HG03565 (cell line): ENCODE measurements around the gene WDR45B.
A peak's percentile ranks its signal among the peaks of the same experiment; 100 is the strongest.
"Not testable (repeated sequence)": the region's sequence is repeated elsewhere in the genome, so short reads cannot be mapped to it uniquely, and the experiment has no call there.

ENCODE experiments used
- ATAC-seq: cut with Tn5 transposase; IDR thresholded peaks from one replicate; pipeline ENCODE4 v1.9.1; 2021; ENCODE audit warnings: mild to moderate bottlenecking, moderate library complexity; ENCODE audit not compliant: unreplicated experiment

The WDR45B gene

DNA sequence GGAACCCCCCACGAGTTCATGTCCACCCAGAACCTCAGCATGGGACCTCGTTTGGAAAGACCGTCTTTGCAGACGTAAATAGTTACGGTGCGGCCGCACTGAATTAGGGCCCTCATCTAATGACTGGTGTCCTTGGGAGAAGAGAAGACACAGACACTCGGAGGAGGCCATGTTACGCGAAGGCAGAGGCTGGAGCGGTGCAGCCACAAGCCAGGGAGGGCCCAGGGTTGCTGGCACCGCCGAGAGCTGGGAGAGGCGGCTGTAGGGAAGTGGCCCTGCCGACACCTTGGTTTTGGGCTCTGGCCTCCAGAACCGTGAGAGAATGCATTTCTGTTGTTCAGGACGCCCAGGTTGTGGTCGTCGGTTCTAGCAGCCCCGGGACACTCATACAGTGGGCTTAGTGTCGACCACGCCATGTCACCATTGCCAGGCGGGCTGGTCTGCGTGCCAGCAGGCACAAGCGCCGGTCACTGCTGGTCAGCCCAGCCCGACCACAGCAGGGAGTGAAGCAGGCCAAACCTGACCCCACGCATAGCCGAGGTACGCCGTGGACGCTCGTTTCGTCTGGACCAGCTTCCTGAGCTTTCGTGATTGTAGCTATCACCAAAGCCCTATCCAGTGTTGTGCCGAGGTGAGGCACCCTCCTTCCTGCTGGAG lies 10.7 kb upstream of the WDR45B start:
- ATAC-seq: no peak

DNA sequence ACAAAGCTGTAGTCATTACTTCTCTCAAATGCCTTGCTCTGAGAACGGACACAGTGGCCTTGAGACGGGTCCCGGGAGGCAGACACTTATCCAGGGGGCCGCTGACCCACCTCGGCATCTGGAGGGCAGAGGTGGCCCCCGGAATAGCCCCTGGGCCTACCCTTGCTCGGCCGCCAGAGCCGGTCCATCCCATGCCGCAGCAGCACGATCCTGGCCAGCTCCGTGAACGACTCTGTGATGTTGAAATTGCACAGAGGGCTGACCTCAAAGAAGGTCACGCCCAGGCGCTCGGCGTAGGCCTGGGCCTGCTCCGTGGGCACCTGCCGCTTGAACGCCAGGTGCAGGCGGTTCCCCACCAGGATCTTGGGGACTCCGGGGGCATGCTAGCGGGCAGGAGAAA lies 10.1 kb upstream of the WDR45B start:
- ATAC-seq: no peak

DNA sequence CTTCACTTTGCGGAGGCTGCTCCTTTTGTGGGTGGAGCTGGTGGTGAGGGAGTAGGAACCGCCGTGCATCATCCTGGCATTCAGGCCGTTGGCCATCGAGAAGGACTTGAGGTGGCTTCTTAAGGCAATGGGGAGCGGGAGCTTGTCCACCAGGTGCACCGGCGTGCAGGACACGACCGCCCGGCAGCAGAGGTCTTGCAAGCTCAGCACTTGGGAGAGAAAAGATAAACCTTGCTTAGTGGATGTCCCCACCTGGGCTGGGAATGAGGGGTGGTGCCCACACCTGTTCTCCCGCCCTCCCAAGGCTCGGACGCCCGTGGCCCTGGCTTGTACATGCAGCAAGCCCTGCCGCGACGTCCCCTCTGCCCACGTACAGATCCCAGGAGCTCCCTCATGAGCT lies 9.7 kb upstream of the WDR45B start:
- no peak for ATAC-seq

DNA sequence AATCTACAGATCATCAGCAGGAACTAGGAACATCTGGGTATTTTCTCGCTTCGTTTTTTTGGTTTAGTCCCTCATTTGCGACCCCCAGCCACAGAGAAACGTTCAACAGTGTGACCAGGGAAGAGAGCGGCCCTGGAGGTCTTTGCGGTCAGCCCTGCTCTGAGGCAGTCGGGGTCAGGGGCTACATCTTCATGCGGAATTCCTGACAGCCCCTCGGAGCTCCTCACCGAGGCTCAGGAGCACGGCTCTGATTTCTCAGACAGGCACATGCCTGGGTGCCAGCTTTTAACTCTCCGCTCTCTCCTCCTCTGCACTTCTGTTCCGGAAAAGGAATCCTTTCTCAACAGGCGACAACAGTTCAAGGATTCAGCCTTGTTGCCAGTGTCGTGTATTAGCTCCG lies 8.0 kb upstream of the WDR45B start:
- no peak for ATAC-seq

DNA sequence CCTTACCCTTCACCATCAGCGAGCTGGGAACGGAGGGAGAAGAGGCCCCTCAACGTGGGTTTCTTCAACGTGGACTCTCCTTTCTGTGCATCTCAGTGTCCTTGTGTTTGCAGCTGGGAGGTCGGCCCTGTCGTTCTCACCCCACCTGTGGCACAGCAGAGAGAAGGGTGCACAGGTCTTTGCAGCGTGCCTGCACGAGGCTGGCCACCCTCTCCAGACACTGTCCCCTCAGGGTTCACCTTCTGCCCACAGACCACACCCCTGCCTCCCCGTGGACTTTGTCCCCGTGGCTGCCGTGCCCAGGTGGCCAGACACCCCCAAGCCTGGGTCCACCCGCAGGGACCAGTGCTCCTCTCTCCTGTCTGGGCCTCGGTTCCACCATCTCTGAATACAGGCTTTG lies 7.3 kb upstream of the WDR45B start:
- no peak for ATAC-seq

DNA sequence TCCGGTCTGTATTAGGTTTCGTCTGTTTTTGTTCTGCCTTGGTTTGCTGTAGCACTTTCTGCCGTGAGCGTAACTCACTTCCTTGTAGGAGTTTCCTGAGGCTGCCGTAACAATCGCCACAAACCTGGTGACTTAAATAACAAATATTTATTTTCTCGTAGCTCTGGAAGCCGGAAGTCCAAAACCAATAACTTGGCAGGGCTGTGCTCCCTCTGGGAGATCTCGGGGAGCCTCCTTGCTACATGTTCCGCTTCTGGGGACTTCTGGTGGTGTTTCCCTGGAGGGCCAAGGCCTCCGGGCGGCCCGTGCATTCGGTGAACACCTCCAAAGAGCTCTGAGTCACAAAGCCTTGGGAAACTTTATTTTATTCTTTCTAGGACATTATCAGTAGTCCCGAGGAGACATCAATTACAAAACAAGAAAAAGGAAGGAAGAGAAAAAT lies 6.8 kb upstream of the WDR45B start:
- no peak for ATAC-seq

DNA sequence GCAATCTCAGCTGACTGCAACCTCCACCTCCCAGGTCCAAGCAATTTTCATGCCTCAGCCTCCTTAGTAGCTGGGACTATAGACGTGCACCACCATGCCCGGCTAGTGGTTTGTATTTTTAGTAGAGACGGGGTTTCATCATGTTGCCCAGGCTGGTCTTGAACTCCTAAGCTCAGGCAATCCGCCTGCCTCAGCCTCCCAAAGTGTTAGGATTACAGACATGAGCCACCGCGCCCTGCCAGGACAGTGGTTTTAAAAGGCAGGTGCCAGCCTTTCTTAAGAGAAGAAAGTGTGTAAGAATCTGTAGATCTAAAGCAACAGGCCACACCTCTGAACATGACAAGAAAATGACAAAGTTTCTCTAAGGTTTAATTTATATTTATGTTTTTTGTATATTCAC lies 6.4 kb upstream of the WDR45B start:
- ATAC-seq: not testable (repeated sequence)

DNA sequence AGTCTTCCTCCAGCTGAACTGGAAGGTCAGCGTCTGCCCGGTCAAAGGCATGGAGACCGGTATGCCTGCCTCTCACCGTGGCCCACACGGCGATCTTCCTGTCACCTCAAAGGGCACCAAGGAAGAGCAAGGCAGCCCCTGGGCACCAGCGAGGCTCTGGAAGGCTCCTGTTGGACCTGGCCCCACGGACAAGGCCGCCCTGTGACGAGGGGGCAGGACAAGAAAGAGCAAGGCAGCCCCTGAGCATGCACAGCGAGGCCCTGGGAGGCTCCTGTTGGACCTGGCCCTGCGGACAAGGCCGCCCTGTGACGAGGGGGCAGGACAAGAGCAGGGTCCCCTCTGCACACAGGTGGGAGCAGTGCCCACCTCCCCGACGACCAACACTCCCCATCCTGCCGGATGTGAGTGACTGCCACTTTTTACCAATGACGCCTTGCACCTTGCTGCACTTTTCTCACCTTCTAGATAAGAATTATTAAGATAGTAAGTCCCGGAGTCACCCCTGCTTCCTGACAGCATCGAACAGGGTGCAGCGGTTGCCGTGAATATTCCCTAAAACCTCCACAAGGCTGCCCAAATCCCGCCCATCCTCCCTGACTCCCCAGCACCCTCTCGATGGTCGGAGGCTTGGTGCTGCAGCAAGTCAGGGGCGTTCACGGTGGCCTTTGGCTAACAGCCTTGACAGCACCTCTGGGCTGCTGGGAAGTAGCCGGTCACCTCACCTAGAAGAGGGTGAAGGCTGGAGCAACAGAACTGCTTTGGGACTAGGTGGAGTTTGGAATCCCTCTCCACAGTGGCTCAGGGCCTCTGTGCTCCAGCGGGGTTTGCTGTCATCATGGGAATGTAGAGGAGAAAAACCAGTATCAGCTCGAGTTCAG lies 5.6 kb upstream of the WDR45B start:
- no peak for ATAC-seq

DNA sequence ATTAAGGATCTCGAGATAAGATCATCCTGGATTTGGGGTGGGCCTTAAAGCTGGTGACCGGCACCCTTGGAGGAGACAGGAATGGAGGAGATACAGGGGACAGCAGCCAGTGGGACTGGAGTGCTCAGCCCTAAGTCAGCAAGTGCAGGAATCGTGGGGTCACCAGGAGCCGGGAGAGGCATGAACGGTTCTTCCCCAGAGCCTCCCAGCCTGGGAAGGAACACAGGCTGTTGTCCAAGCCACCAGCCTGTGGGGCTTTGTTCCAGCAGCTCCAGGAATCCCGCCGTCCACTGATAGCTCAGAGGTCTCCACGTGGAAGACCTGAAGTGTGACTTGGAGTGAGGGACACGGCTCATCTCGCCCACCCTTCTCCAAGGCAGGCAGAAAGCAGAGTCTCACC lies 2.5 kb upstream of the WDR45B start:
- ATAC-seq: no peak

DNA sequence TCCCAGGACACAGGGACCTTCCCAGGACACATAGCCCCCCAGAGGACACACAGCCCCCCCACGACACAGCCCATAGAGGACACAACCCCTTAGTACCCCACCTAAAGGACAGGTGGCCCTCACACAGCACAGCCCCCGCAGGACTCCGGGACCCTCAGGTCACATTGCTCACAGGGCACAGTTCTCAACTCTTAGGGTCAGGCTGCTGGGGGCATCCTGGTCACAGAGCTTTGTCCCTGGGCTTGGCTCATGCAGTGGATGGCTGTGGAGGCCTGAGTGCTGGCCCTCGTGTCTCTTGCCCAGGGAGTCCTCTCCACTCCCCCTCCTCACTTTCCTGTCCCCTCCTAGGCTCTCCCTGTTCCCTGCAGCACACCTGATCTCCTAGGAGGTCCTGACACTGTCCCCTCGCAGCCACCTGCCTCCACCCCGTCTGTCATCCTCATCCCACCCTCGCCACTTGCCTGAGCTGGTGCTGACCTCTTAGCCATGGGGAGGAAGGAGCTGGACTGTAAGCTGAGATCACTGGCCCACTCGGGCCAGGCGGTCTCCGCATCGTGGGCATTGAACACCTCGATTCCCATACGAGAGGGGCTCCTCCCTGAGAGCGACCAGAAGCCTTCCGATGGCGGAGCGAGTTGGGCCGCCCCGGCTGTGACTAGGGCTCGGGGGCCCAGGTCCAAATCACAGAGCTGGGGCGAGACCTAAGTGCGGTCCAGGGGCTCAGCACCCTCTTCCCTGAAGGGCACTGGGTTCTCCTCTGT lies 1.4 kb upstream of the WDR45B start:
- ATAC-seq: no peak

DNA sequence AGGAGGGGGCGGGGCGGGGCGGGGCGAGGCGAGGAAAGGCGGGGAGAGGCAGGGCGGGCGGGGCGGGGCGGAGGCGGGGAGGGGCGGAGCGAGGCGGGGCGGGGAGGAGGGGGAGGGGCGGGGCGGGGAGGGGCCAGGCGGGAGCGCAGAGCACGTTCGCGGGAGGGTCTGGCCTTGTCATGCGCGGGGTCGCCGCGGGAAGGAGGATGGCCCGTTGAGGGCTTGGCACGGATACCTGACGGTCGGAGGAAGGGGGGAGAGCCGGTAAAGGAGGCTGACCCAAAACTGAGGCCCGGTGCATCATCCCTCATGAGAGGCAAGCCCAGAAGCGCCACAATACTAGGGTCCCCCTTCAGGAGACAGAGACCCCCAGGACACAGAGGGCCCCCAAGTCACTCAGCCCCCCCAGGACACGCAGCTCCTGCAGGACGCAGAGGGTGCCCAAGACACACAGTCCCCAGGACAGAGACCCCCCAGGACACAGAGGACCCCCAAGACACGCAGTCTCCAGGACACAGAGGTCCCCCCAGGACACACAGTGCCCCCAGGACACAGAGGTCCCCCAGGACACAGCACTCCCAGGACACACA lies 593 bp upstream of the WDR45B start:
- ATAC-seq: no peak

DNA sequence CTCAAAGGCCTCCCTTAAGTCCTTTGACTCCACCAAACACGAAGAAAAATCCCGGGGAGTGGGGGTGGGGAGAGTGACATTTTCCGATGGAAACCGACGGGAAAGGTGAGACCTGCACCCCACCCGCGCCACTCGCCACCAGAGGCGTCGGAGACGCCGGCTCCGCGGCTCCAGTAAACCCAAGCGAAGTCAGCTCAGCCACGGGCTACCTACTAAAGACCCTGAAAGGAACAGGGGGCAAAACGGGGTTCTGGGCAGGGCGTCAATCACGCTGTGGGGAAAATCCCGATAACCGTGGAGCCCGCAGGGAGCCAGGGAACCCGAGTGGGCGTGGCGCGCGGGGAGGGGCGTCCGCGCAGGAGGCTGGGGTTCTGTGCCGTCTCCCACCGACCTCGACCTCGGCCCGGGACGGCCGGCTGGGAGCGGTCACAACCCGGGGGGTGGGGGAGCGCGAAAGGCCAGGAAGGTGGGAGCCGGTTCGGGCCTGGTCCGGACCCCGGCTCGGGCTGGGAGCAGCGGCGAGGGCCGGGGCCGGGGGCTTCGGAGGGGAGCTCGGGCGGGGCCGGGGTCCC lies 565 bp downstream of the WDR45B start:
- ATAC-seq: peak; percentile 23

DNA sequence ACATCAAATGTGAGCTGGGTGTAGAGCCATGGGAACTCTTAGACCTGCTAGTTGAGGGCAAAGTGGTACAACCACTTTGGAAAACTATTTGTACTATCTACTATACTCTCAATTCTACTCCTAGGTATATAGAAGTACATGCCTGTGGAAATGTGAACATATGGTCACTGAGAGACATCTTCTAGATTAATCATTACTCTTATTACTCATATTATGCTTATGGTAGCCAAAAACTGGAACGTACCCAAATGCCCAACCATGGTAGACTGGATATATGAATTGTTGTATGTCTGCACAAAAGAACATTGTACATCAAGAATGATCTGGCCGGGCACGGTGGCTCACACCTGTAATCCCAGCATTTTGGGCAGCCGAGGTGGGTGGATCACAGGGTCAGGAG lies 2.7 kb downstream of the WDR45B start:
- ATAC-seq: no peak

DNA sequence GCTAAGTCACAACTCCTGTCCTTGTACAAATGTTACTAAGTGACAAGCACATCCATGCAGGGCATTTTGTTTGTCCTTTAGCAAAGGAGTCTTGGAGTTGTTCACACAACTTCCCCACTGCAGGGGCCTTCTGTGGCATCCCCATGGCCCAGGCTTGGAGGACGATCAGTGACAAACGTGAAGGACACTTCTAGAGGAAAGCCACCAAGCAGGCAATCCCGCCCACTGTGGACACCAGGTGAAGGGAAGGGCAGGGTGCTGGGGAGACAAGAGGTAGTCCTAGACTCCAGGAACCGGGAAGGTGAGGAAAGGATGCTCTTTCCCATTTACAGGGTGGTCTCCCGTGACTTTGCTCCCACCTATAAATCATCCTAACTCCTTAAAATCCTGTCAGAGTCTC lies 4.1 kb downstream of the WDR45B start:
- ATAC-seq: no peak

DNA sequence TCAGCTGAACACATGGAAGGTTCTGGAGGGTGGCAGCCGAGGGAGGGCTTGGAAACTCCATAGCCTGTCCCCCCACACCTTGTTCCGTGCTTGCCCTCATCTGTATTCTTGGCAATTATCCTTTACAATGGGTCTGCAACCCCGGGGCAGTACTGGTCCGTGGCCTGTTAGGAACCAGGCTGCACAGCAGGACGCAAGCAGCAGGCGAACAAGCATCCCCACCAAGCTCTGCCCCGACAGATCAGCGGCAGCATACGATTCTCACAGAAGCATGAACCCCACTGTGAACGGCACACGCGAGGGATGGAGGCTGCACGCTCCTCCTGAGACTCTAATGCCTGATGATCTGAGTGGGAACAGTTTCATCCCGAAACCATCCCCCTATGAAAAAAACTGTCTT lies 6.2 kb downstream of the WDR45B start:
- ATAC-seq: no peak

DNA sequence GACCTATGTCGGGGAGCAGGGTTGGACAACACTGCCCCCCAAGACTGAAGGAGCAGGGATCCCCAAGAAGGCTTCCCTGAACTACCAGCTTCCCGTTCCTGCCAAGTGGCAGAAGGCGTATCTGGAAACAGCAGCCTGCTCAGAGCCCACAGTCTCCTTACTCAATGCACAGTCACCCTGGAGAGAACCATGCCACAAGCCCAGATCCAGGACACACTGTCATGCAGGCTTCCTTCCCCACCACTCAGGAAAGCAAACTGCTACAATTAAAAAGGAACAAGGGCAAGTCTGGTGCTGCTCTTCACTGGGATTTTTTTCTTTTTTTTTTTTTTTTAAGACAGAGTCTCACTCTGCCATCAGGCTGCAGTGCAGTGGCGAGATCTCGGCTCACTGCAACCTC lies 8.2 kb downstream of the WDR45B start:
- ATAC-seq: no peak

DNA sequence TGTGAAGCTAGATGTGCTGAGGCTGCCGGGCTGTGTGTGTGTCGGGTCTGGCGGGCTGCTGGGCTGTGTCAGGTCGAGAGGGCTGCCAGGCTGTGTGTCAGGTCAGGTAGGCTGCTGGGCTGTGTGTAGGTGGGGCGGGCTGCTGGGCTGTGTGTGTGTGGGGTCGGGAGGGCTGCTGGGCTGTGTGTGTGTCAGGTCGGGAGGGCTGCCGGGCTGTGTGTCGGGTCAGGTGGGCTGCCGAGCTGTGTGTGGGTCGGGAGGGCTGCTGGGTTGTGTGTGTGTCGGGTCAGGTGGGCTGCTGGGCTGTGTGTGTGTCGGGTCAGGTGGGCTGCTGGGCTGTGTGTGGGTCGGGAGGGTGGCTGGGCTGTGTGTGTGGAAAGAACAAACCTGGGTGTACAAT lies 8.6 kb downstream of the WDR45B start:
- ATAC-seq: no peak

DNA sequence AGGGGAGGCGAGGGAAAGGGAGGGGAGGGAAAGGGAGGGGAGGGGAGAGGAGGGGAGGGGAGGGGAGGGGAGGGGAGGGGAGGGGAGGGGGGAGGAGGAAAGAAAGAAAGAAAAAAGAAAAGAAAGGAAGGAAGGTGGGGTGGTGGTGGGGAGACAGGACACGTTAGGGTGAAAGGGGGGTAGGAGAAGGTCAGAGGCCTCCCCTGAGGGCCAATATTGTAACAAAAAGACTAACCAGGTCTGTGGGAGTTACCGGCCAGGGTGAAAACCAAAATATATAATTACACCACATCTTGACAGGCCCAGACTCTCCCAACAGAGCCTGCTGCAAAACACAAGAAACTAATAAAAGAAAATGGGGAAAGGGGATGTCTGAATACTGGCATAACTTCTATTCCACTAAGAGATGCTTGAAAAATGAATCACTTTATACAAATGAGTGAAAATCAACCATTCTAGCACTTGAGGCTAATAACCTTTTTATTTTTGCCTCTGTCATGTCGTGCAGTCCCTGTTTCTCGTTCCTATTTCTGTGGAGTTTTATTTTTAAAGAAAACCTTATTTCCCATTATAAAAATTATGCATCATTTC lies 10.0 kb downstream of the WDR45B start:
- ATAC-seq: no peak

DNA sequence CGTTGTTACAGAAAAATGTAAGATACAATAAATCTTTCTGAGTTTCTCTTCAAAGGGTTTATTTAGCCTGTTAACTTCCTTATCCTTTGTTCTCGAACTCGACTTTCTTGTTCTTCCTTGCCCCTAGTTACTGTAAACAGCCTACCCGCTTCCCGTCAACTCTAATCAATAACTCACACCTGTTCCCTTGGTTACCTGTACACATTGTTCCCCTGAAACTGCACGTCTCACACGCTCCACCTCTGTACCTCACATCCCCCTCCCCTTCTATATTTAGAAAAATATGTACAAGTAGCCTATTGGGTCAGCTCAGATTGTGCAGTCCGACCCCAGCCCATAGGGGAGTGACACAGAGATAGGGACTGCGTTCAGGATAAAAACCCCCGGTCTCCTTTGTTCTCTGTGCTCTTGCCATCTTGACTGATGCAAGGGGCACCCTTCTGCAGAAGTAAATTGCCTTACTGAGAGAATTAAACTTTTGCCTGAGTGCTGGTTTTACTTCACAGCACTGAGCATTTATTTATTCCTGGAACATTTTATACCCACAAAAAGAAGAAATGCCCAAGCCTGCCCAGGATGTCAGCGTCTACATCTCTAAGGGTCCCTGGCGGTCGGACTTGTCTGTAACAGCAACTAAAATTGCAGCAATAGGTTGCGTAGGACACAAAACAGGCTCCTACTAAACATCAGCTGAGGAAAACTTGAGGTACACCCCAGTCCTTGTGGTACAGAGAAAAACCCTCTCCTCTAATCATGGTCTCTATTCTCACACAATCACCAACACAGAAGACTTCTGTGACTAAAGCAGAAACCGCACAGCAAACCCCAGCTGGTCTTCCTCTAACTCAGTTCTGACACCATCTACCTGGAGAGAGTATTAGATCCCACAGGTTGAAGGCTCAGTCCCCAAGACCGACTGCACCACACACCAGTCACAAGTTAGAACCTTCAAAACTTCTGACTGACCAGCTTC lies 11.3 kb downstream of the WDR45B start:
- no peak for ATAC-seq
